Activated naive CD8-positive, alpha-beta T cell treated with anti-CD3 and anti-CD28 coated beads for 36 hours (primary cell): ENCODE measurements around the gene CNGA4. TPM values are rescaled to one million over a fixed set of nuclear protein-coding genes. Genes with fewer than 3 reads are reported as not detected.
A peak's percentile ranks its signal among the peaks of the same experiment; 100 is the strongest.

Experiments
- DNase-seq: peaks from one replicate; pipeline ENCODE4 v3.0.0; 2021
- H3K27ac Mint-ChIP-seq: one replicate; pipeline ENCODE4 v1.8.0; 2022; ENCODE audit warnings: mild to moderate bottlenecking, moderate library complexity, mixed read lengths
- H3K27me3 Mint-ChIP-seq: one replicate; pipeline ENCODE4 v1.8.0; 2022; ENCODE audit warnings: mild to moderate bottlenecking, mixed read lengths
- H3K36me3 Mint-ChIP-seq: one replicate; pipeline ENCODE4 v1.8.0; 2021; ENCODE audit warnings: mild to moderate bottlenecking, mixed read lengths
- H3K4me1 Mint-ChIP-seq: one replicate; pipeline ENCODE4 v1.8.0; 2021; ENCODE audit warnings: mixed read lengths
- H3K4me3 Mint-ChIP-seq: one replicate; pipeline ENCODE4 v1.8.0; 2022; ENCODE audit warnings: mild to moderate bottlenecking, moderate library complexity, mixed read lengths
- H3K9me3 Mint-ChIP-seq: one replicate; pipeline ENCODE4 v1.8.0; 2022; ENCODE audit warnings: mixed read lengths
- total RNA-seq, 2 experiments: library from RNA; stranded (reverse); gene quantifications; one replicate each; pipeline ENCODE4 v1.2.3, GENCODE V29; 2021

The CNGA4 gene, protein sequence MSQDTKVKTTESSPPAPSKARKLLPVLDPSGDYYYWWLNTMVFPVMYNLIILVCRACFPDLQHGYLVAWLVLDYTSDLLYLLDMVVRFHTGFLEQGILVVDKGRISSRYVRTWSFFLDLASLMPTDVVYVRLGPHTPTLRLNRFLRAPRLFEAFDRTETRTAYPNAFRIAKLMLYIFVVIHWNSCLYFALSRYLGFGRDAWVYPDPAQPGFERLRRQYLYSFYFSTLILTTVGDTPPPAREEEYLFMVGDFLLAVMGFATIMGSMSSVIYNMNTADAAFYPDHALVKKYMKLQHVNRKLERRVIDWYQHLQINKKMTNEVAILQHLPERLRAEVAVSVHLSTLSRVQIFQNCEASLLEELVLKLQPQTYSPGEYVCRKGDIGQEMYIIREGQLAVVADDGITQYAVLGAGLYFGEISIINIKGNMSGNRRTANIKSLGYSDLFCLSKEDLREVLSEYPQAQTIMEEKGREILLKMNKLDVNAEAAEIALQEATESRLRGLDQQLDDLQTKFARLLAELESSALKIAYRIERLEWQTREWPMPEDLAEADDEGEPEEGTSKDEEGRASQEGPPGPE
- under 1 TPM; 0.10 to 0.30 TPM for total RNA-seq

GRCh38 chr11:6238902-6239301 lies at the start of gene CNGA4:
TSS of gene CNGA4 (plus strand) at chr11:6239089. CDS start at chr11:6239207, 118 bp downstream.
- Mint-ChIP-seq H3K27ac (no peak within 1 kb of the TSS), H3K4me1 (peaks cover 5% of the 10 kb centered on the region), H3K9me3 (no peaks in the 10 kb centered on the region), H3K36me3 (no peaks in the 10 kb centered on the region), H3K27me3 (peaks cover 8% of the 10 kb centered on the region), H3K4me3 (no peak within 1 kb of the TSS)
- DNase-seq, result no peak

- Mint-ChIP-seq H3K4me1 (peaks cover 8% of the 10 kb centered on the region), H3K27ac (no peak overlapping the region), H3K4me3 (no peak overlapping the region), H3K9me3 (peaks cover under 1% of the 10 kb centered on the region), H3K36me3 (peaks cover 3% of the 10 kb centered on the region), H3K27me3 (no peaks in the 10 kb centered on the region)
- no peak for DNase-seq
These were observed 47.1 kb upstream of the CNGA4 start for GRCh38 chr11:6191742-6192141.

DNA sequence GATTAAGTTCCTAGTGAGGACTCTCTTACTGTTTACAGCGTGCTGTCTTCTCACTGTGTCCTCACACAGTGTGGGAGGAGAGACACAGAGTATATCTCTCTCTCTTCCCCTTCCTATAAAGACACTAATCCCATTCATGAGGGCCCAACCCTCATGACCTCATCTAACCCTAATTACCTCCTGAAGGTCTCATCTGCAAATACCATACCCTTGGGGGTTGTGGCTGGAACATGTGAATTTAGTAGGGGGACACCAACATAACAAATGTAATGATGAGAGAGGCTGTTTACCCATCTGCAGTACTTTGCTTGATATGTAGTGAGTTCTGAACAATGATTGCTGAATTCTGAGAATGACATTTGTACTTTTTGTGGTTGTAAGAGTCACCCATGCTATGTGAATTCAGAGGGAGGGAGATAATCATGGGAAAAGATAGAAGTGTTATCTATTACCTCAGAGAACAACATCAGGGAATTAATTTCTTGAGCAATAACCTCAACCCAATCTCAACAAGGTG lies 44.8 kb upstream of the CNGA4 start:
- H3K27me3 Mint-ChIP-seq, result no peaks in the 10 kb centered on the region
- no peaks in the 10 kb centered on the region for H3K9me3 Mint-ChIP-seq
- no peak overlapping the region for H3K4me3 Mint-ChIP-seq
- peaks cover 12% of the 10 kb centered on the region for H3K4me1 Mint-ChIP-seq
- DNase-seq, result no peak
- no peak overlapping the region for H3K27ac Mint-ChIP-seq
- peaks cover 3% of the 10 kb centered on the region for H3K36me3 Mint-ChIP-seq

- no peaks in the 10 kb centered on the region for H3K27me3 Mint-ChIP-seq
- no peak overlapping the region for H3K4me3 Mint-ChIP-seq
- H3K27ac Mint-ChIP-seq, result peak overlapping the region; percentile 51
- peaks cover 8% of the 10 kb centered on the region for H3K36me3 Mint-ChIP-seq
- no peaks in the 10 kb centered on the region for H3K9me3 Mint-ChIP-seq
- H3K4me1 Mint-ChIP-seq, result peaks cover 18% of the 10 kb centered on the region
- no peak for DNase-seq
These were observed 42.5 kb upstream of the CNGA4 start for GRCh38 chr11:6196396-6196795.

DNA sequence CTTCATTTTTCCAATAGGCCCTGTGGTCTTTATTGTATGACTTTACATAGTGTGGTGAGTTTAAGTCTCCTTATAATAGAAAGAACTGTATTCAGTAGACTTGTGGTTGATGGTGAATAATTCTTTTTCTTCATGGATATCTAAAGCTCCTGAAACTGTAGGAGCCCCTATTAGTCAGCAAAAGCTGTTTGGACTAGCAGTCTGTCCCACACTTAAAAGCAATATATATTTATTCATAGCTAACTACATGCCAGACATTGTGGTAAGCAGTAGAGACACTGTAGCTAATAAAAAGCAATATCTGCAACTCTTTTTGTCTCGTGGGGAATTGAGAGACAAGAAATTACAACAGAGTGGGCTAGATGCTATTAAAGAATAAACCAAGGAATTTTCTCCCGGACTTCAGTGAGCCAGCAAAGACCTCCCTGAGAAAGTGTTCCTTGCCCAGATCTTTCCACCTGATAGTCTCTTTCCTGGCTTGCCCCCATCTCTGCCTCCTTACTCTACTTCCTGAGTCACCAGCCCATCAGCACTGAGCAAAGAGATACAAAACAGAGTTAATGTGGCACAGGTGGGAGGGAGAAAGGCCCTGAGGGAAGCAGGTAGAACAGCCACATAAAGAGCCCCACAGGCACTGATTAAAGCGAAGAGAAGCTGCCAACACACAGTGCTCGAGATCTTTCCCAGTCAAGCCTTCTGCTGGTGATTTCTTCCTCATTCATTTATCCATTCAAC lies 41.3 kb upstream of the CNGA4 start:
- Mint-ChIP-seq H3K4me3 (no peak overlapping the region), H3K4me1 (peaks cover 24% of the 10 kb centered on the region), H3K9me3 (no peaks in the 10 kb centered on the region), H3K27me3 (no peaks in the 10 kb centered on the region), H3K27ac (no peak overlapping the region), H3K36me3 (peaks cover 11% of the 10 kb centered on the region)
- DNase-seq, result no peak

- H3K36me3 Mint-ChIP-seq, result peaks cover 20% of the 10 kb centered on the region
- no peak within 1 kb of the TSS for H3K27ac Mint-ChIP-seq
- no peaks in the 10 kb centered on the region for H3K9me3 Mint-ChIP-seq
- no peak for DNase-seq
- H3K4me1 Mint-ChIP-seq, result peaks cover 38% of the 10 kb centered on the region
- H3K4me3 Mint-ChIP-seq, result no peak within 1 kb of the TSS
- no peaks in the 10 kb centered on the region for H3K27me3 Mint-ChIP-seq
These were observed 39.6 kb upstream of the CNGA4 start, which contains the start of gene OR52W1 for GRCh38 chr11:6199174-6199810. TSS of gene OR52W1 (plus strand) at chr11:6199224. CDS start at chr11:6199224, 0 bp downstream.

DNA sequence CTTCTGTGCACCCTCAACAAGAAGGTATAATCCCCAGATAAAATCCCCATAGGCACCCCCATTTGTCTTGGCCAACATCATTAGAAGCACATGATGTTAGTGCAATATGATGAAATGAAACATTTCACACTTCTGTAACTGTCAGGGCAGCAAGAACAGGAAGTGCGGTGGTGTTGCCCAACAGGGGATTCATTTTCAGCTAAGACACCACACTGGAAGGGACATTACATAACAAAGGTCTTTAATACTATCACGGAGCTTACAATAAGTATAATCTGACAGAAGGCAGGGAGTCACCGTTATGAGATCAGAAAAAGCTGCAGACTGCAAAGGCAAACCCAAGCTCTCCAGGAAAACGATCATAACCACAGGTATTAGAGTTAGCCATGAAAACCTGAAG lies 37.9 kb upstream of the CNGA4 start:
- Mint-ChIP-seq H3K36me3 (peaks cover 22% of the 10 kb centered on the region), H3K27me3 (no peaks in the 10 kb centered on the region), H3K4me3 (no peak overlapping the region), H3K27ac (peak overlapping the region; percentile 20), H3K9me3 (no peaks in the 10 kb centered on the region), H3K4me1 (peaks cover 43% of the 10 kb centered on the region)
- no peak for DNase-seq

DNA sequence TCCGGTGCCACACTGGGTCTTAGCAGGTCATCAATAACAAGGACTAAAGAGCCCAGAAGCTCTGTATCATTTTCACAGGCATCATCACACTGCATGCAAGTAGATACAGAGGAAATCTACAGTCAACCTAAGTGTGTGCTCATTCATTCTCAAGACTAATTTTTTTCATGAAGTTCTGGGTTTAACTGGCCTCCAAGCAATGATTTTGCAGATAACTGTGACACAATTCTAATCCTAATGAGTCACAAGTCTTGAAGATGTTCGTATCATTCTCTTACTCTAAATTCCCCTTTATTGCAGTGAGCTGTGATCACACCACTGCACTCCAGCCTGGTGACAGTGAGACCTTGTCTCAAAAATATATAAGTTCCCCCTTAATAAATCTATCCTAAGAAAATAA lies 37.4 kb upstream of the CNGA4 start:
- no peak overlapping the region for H3K4me3 Mint-ChIP-seq
- no peaks in the 10 kb centered on the region for H3K9me3 Mint-ChIP-seq
- H3K4me1 Mint-ChIP-seq, result peaks cover 37% of the 10 kb centered on the region
- H3K27ac Mint-ChIP-seq, result no peak overlapping the region
- no peaks in the 10 kb centered on the region for H3K27me3 Mint-ChIP-seq
- no peak for DNase-seq
- peaks cover 21% of the 10 kb centered on the region for H3K36me3 Mint-ChIP-seq

DNA sequence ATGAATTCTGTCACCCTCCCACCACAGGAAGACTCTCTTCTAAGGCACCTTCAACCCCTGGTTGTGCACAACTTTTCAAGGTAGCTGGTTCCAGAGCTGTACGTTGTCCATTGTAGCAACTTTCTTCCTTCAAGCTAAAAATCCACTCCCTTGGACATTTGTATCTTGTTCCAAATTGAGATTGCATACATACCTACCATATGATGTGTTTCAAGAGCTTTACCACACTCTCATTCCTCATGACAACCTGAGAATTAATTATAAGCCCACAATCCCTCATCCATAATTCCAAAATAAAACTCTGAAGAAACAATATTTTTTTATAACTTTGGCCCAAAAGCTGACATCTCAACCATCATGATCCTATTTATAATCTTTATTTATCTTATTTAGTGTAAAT lies 36.8 kb upstream of the CNGA4 start:
- Mint-ChIP-seq H3K36me3 (peaks cover 19% of the 10 kb centered on the region), H3K4me1 (peaks cover 35% of the 10 kb centered on the region), H3K27ac (no peak overlapping the region), H3K9me3 (no peaks in the 10 kb centered on the region), H3K4me3 (no peak overlapping the region), H3K27me3 (no peaks in the 10 kb centered on the region)
- no peak for DNase-seq

DNA sequence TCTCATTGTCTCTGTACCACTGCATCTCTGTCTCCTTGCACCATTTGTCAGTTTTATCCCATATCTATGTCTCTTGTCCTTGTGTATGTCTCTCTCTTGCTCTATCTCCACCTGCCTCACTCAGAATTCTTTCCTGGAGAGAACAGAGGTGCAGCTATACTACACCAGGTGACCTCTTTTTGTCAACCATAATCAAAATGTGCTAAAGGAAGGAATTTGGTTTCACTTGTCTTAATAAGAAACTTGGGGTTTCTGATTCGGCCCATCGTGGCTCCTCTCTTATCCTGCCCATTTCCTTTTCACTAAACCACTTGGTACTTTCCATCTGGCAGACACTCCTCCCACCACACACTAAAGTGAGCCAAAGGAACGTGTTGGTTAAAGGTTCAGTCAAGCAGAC lies 35.6 kb upstream of the CNGA4 start:
- DNase-seq, result no peak
- no peaks in the 10 kb centered on the region for H3K27me3 Mint-ChIP-seq
- H3K4me1 Mint-ChIP-seq, result peaks cover 32% of the 10 kb centered on the region
- H3K4me3 Mint-ChIP-seq, result no peak overlapping the region
- H3K9me3 Mint-ChIP-seq, result no peaks in the 10 kb centered on the region
- H3K27ac Mint-ChIP-seq, result peak overlapping the region; percentile 28
- H3K36me3 Mint-ChIP-seq, result peaks cover 19% of the 10 kb centered on the region

DNA sequence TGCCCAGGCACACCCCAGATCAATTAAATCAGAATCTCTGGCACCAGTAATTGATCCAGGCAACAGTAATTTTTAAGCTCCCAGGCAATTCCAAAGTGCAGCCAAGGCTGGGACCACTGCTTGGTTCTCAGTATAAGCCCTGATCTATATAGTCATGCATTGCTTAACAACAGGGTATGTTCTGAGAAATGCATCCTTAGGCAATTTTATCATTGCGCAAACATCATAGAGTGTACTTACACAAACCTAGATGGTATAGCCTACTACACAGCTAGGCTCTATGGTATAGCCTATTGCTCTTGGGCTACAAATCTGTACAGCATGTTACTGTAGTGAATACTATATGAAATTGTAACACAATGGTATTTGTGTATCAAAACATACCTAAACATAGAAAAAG lies 34.2 kb upstream of the CNGA4 start:
- peaks cover 32% of the 10 kb centered on the region for H3K4me1 Mint-ChIP-seq
- H3K4me3 Mint-ChIP-seq, result no peak overlapping the region
- H3K27me3 Mint-ChIP-seq, result no peaks in the 10 kb centered on the region
- no peaks in the 10 kb centered on the region for H3K9me3 Mint-ChIP-seq
- no peak overlapping the region for H3K27ac Mint-ChIP-seq
- H3K36me3 Mint-ChIP-seq, result peaks cover 23% of the 10 kb centered on the region
- no peak for DNase-seq

DNA sequence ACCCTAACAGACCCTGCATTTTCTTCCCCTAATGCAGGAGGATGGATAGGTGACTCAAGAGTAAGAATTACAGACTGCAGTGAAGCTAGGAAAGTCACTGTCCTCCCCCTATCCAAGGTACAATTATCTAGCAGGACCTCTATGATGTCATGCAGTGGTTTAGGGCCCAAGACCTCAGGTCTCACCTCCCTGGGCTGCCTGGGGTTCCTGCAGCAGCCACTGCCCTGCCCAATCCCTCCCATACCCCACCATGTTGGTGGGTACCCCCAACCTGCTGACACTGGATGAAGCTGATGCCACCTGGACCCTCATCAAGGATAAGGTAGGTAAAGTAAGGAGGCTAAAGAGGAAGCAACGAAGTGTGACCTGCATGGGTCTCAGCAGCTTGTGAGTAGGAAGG lies 33.5 kb upstream of the CNGA4 start, which contains the start of gene C11orf42:
TSS of gene C11orf42 (plus strand) at position 192 of the 400 bp plus-strand sequence. CDS start at position 251, 59 bp downstream.
- H3K9me3 Mint-ChIP-seq, result no peaks in the 10 kb centered on the region
- no peak within 1 kb of the TSS for H3K27ac Mint-ChIP-seq
- DNase-seq, result no peak
- no peaks in the 10 kb centered on the region for H3K27me3 Mint-ChIP-seq
- peaks cover 32% of the 10 kb centered on the region for H3K4me1 Mint-ChIP-seq
- H3K4me3 Mint-ChIP-seq, result no peak within 1 kb of the TSS
- peaks cover 20% of the 10 kb centered on the region for H3K36me3 Mint-ChIP-seq

DNA sequence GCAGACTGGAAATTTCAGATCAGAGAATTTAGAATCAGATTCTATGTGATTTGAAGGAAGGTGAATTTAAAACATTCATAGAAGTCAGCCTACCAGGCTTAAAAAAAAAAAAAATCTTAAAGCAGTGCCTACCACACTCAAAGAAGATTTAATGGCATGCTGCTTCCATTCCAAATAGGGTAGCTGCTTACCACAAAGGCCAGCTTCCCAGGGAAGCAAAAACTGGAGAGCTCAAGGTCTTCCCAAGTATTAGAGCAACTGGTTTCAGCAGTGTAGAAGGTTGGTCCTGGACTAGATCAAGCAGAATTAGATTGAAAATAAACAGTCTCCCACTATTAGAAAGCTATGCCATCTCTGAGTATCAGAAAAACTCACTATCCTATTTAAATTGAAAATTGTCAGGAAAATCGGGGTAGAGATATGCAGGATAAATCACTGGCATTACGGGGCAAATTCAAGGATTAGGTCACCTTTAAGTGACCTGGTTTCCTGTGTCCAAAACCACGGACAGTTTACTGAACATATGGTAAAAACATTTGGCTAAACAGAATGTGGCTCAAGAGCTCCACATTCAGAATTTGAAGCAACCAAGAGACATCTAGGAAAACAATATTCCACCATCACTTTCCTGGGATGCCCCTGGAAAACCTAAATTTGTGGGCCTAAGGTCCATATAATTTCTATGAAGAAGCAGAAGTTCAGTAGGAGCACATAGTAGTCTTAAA lies 32.3 kb upstream of the CNGA4 start:
- Mint-ChIP-seq H3K4me1 (peaks cover 23% of the 10 kb centered on the region), H3K4me3 (no peak overlapping the region), H3K27ac (peak overlapping the region; percentile 11), H3K27me3 (no peaks in the 10 kb centered on the region), H3K36me3 (peaks cover 18% of the 10 kb centered on the region), H3K9me3 (no peaks in the 10 kb centered on the region)
- no peak for DNase-seq

DNA sequence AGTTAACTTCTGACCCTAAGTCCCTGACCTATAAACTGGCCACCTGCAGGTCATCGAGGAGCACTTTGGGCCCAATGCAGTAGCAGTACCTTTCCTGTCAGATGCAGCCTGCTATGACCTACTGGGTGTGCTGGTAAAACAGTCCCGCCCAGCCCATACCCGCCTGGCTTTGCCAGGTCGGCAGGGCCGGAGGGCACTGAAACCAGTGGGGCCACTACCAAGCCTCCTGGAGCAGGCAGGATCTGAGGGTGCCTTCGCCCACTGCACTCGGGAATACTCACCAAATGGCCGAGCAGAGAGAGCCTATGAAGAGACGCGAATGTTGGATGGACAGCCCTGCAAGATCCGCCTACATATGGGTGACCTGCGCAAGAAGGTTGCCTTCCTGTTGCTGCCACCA lies 29.1 kb upstream of the CNGA4 start:
- Mint-ChIP-seq H3K4me1 (peaks cover 3% of the 10 kb centered on the region), H3K4me3 (no peak overlapping the region), H3K27me3 (no peaks in the 10 kb centered on the region), H3K9me3 (no peaks in the 10 kb centered on the region), H3K36me3 (peaks cover 4% of the 10 kb centered on the region), H3K27ac (no peak overlapping the region)
- DNase-seq, result no peak
